Placental pericyte (primary cell): Measurements from ENCODE around the gene TIPIN. TPM values are rescaled to one million over a fixed set of nuclear protein-coding genes. Genes with fewer than 3 reads are reported as not detected.

Source experiments
- small RNA-seq: library from RNA; depleted of rRNA; stranded (forward); fragments of <200 nt; gene quantifications from one replicate; pipeline ENCODE3, GENCODE V24; 2012; ENCODE audit warnings: low replicate concordance
- total RNA-seq: library from RNA; depleted of rRNA; stranded (reverse); fragments of >200 nt; gene quantifications from 2 replicates; pipeline ENCODE4 v1.2.3, GENCODE V29; 2012

TIPIN gene, protein sequence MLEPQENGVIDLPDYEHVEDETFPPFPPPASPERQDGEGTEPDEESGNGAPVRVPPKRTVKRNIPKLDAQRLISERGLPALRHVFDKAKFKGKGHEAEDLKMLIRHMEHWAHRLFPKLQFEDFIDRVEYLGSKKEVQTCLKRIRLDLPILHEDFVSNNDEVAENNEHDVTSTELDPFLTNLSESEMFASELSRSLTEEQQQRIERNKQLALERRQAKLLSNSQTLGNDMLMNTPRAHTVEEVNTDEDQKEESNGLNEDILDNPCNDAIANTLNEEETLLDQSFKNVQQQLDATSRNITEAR
- total RNA-seq: 3.5 and 13.5 TPM in 2 replicates

DNA sequence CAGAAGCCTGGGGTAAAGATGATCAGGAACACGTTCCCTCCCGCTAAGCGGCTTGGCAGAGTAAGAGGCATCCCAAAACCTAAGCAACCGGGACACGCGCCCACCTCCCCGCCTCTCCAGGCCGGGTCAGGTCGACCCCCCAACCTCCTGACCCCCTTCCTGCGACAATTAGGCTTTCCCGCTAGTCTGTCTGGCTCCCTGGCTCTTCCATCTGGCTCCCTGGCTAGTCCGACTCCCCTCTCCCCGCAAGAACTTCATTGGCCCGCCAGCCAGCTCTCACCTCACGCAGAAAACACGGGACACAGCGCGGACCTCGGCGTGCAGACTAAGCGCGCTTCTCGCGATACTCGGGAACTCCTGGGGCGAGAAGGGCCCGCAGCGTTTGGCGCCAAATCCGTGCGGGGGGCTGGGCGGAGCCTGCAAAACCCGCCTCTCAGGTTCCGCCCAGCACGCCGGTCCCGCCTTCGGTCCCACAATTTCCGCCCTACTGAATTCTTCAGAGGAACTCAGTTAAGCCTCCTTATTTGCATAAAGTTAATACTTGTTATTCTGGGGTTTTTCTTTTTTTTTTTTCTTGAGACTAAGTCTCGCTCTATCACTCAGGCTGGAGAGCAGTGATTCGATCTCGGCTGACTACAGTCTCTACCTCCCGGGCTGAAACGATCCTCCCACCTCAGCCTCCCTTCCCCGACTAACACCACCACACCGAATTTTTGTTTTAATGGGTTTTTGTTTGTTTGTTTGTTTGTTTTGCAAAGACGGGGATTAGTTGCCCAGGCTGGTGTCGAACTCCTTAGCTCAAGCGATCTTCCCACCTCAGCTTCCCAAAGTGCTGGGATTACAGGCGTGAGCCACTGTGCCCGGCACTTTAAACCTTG lies at the start of gene TIPIN:
TIPIN (minus strand) TSS at position 327 of the 878 bp plus-strand sequence. CDS start 3,738 bp downstream, outside the sequence.

DNA sequence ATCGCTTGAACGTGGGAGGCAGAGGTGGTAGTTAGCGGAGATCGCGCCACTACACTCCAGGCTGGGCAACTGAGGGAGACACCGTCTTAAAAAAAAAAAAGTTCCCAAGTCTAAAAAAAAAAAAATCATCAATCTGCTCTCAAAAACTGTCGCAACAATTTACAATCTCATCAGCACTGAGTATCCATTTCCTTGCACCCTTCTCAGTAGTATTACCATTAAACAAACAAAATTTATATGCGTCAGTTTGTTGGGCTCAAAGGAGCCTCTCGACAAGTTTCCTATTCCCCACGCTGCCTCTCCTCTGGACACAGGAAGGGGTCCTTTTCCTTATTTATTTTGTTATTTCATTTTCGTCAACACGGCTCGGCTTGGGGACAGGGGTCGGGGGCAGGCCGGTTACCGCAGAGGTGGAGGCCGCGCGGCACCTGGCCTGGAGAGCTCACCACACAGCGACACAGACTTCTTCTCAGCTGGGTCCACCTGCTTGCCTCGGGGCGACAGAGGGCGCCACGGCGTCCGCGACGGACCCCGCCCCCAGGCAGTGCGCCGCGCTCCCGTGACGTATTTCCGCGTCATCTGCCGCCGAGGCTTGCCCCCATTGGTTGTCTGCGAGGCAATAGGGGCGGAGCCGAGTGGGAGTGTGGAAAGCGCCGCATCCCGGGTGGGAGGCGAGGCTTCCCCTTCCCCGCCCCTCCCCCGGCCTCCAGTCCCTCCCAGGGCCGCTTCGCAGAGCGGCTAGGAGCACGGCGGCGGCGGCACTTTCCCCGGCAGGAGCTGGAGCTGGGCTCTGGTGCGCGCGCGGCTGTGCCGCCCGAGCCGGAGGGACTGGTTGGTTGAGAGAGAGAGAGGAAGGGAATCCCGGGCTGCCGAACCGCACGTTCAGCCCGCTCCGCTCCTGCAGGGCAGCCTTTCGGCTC lies 30.0 kb upstream of the TIPIN start, which contains the start of gene MAP2K1:
MAP2K1 (plus strand) TSS at position 709 of the 920 bp plus-strand sequence. CDS start 436 bp downstream, outside the sequence.

DNA sequence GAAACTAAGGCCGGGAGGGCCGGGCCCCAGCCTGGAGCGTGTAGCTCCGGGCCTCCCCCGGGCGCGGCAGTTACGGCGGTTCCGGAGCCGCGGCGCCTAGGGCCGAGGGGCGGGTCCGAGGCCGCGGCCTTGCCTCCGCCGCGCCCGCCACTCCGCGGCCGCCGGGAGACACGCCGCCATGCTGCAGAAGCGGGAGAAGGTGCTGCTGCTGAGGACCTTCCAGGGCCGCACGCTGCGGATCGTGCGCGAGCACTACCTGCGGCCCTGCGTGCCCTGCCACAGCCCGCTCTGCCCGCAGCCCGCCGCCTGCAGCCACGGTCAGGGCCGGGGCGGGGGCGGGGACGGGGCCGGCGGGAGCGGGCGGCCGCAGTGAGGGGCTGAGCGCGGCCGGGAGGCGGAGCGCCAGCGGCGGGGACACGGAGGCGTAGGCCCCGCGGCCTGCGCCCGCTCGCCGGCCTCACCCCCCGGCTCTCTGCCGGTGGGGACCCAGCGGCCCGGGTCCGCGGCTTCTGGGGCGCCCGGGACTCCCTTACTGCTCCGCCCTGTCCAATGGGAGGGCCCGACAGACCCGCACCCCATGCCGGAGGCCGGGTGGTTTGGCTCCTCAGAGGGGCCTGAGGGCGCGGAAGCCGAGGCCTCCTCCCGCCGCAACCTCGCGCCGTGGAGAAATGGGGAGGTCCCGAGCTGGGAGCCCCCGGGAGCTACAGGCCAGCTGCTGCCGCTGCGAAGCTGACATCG lies 62.9 kb downstream of the TIPIN start, which contains the start of gene DIS3L:
DIS3L (plus strand) TSS at position 150 of the 738 bp plus-strand sequence; CDS start at position 179, 29 bp downstream.

Small RNA genes lying within 50 kb of the gene (small RNA-seq; reads per million reads assigned to genes)
- gene RF00019 (not detected), gene SCARNA14 (19.4 reads per million, percentile 96 among the genes with 10 or more reads in this experiment)

Other genes starting within 250 kb of the TIPIN start
- under 0.01 TPM in 1 of 2 replicates, not detected in the other for gene MEGF11, start 102.9 kb downstream of the TIPIN start, total RNA-seq
- gene DIS3L, start 63.1 kb downstream of the TIPIN start, total RNA-seq: 16.4 and 20.6 TPM in 2 replicates
- 27.6 and 41.5 TPM in 2 replicates for gene MAP2K1, start 30.2 kb upstream of the TIPIN start, total RNA-seq
- gene SNAPC5, start 141.1 kb upstream of the TIPIN start, total RNA-seq: 13.5 and 20.6 TPM in 2 replicates
- 2,449 and 2,582 TPM in 2 replicates for gene RPL4, start 148.2 kb upstream of the TIPIN start, total RNA-seq
- 5.0 and 38.5 TPM in 2 replicates for gene ZWILCH, start 148.6 kb upstream of the TIPIN start, total RNA-seq
- not detected in 2 replicates for gene LCTL, start 209.3 kb upstream of the TIPIN start, total RNA-seq